UCSD-AML1 (cell line): ENCODE results near the gene PKHD1.

Experiments
- DNase-seq: peaks from one replicate; lab custom pipeline; 2025; ENCODE audit not compliant: unreplicated experiment; lab: John Stamatoyannopoulos, UW

Gene PKHD1

GRCh38 chr6:51570168-51570921 is 517.1 kb downstream of the PKHD1 start:
- no peak for DNase-seq

GRCh38 chr6:51569594-51569993 is 517.8 kb downstream of the PKHD1 start:
- no peak for DNase-seq

DNA sequence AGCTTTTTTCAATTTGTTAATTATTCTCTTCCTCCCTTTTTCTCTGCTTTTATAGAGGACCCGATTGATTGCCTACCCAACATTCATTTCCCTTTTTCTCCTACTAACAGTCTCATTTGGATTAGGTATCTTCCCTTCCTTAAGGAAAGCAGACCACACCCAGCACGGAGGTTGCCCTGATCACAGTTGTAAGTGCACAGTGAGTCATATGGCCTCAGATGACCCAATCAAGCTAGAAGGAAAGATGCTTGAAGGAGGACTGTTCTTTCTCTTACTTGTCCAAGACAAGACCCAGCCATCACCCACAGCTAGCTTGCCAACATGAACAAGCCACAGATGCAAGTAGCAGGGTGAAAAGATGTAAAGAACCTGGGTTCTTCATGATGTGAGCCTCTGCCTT is 518.6 kb downstream of the PKHD1 start:
- no peak for DNase-seq

DNA sequence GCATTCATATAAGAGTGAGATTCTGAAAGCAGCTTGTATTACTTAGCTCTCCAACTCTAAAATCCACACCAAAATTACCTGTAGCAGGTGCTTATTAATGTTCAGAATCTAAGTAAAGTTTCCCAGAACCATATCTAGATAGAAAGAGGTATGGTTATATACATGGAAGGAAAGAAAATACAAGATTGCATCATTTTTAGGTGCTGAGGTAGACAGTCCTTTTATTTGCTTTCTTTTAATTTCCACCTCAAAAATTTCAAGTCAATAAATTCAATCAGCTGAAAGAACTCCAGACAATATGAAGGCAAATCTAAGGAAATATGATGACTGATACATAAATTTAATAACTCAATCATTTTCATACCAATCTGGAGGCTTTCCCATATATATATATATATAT is 521.9 kb downstream of the PKHD1 start:
- DNase-seq = no peak
